ENCODE measurements around the gene LRFN5.

The LRFN5 gene

DNA sequence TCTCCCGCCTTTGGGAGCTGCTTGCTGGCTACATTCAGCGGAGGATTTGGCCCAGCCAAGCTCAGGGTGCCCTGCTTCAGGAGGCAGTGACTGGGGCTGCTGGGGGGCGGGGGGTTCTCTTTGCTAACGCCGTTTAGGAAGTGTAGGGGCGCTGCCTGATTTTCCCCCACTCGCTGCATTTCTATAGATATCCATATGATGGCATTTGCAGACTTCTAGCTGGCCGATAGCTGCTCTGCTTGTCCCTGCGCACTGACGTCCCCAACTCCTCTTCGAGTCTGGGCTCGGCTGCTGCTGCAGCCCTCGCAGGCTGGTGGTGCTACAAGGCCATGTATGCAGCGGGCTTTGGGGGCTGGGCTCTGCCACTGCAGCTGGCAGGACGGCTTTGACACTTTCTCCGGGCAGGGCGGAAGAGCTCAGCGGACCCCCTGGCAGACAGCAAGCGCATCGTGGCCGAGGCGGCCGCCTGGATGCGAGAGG, 3.1 kb downstream of the LRFN5 start:
- H3K4me3 ChIP-seq (ENCODE audit: low read depth, low read length) = peak overlapping the region; percentile 55

GRCh38 chr14:41615011-41615595, 8.4 kb downstream of the LRFN5 start:
- no peak for DNase-seq (ENCODE audit: low read depth)
- TF ChIP-seq, protein P1, sequence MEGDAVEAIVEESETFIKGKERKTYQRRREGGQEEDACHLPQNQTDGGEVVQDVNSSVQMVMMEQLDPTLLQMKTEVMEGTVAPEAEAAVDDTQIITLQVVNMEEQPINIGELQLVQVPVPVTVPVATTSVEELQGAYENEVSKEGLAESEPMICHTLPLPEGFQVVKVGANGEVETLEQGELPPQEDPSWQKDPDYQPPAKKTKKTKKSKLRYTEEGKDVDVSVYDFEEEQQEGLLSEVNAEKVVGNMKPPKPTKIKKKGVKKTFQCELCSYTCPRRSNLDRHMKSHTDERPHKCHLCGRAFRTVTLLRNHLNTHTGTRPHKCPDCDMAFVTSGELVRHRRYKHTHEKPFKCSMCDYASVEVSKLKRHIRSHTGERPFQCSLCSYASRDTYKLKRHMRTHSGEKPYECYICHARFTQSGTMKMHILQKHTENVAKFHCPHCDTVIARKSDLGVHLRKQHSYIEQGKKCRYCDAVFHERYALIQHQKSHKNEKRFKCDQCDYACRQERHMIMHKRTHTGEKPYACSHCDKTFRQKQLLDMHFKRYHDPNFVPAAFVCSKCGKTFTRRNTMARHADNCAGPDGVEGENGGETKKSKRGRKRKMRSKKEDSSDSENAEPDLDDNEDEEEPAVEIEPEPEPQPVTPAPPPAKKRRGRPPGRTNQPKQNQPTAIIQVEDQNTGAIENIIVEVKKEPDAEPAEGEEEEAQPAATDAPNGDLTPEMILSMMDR (conservative IDR thresholded peaks at IDR 0.05; ENCODE audit: low read depth, low read length) = no peak
- no peak overlapping the region for H3K4me3 ChIP-seq (ENCODE audit: low read depth, low read length)

More for the DNA sequence above, 3.1 kb downstream of the LRFN5 start:
- TF ChIP-seq, protein P1 (conservative IDR thresholded peaks at IDR 0.05; ENCODE audit: low read depth, low read length) = peak; percentile 56
- peak; percentile 59 for DNase-seq (ENCODE audit: low read depth)

DNA sequence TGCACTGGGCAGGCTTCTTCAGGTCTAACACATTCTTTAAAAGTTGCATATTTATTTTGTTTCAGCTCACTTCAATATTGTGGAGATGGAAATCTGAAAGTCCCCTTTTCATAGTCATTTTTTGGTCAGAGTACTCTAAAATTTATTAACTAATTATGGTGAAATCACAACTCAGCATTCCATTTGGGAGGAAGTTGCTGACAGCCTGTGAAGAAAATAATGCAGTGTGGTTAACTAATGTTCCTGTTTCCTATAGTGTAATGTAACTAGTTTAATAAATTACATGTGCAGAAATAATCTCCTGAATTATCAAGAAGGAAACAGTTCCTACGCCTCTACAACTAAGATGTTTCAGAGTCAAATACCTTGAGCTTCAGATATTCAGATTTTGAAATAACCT, 17.1 kb downstream of the LRFN5 start:
- no peak for DNase-seq (ENCODE audit: low read depth)
- TF ChIP-seq, protein P1 (conservative IDR thresholded peaks at IDR 0.05; ENCODE audit: low read depth, low read length) = no peak
- no peak overlapping the region for H3K4me3 ChIP-seq (ENCODE audit: low read depth, low read length)

DNA sequence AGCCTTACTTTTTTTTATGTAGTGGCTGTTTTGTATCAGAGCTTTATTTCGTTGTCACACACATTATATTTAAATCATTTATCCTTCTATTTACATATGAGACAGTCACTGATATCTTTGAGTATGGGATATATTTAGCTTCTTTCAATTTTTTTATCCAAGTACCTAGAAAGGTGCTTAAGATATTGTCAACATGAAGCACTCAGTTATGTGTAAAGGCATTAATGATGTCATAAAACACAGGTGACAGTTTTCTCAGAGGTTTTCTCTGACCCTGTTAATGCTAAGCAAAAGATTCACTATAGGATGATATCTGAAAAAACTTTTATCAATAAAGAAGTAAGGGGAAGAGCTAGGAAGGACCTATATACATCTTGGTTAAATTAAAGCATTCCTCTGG, 23.2 kb downstream of the LRFN5 start:
- DNase-seq (ENCODE audit: low read depth) = no peak
- H3K4me3 ChIP-seq (ENCODE audit: low read depth, low read length) = no peak overlapping the region
- TF ChIP-seq, protein P1 (conservative IDR thresholded peaks at IDR 0.05; ENCODE audit: low read depth, low read length) = no peak

GRCh38 chr14:41634286-41634685, 27.6 kb downstream of the LRFN5 start:
- TF ChIP-seq, protein P1 (conservative IDR thresholded peaks at IDR 0.05; ENCODE audit: low read depth, low read length) = no peak
- H3K4me3 ChIP-seq (ENCODE audit: low read depth, low read length) = no peak overlapping the region
- no peak for DNase-seq (ENCODE audit: low read depth)

DNA sequence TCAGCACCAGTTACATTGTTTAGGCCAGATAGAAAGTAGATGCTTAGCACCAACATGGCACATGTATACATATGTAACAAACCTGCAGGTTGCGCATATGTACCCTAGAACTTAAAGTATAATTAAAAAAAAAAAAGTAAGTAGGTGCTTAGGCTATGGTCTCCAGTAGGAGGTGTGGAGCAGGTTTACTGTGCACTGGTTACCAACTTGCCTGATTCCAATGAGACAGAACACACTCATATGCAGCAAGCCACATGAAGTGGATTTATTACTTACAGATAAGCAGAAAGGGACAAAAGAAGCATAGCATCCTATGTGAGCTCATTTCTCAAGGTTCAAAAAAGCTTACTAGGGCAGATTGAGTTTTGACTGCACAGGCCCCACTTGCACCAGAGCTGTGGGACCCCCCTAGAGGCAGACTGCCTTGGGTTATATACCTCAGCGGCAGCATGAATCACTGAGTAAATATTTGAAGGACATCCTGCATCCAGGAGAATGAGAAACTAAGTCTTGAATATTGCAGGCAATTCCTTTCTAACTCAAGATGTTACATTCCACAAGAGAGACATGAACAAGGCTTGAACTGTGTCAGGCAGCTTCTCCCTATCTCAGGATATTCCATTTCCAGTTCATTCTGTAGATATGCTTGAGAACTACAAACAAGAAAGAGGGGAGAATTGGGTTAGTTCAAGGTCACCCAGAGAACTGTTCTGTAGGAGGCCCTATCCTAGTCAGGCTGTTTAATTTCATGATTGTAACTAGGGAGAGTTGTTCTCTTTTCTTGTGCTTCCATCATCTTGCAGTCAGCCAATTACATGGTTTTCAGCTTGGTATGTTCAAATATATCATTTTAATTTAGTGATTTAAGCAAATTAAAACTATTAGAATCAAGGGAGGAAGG, 30.1 kb downstream of the LRFN5 start:
- TF ChIP-seq, protein P1 (conservative IDR thresholded peaks at IDR 0.05; ENCODE audit: low read depth, low read length) = peak; percentile 17
- DNase-seq (ENCODE audit: low read depth) = peak; percentile 55

More for the DNA sequence above, 30.1 kb downstream of the LRFN5 start:
- no peak overlapping the region for H3K4me3 ChIP-seq (ENCODE audit: low read depth, low read length)
